HepG2 (cell line): ENCODE data around the gene PARP16. TPM values are rescaled to one million over a fixed set of nuclear protein-coding genes. Genes with fewer than 3 reads are reported as not detected.

Experiments used
- ATAC-seq: fragments of 200-7000 bp; cut with Tn5 transposase; 3 replicates; pipeline ENCODE4 v1.9.1; 2020; ENCODE audit warnings: mild to moderate bottlenecking, moderate library complexity
- BruUV-seq: library from RNA; stranded (reverse); fragments of 400-500 nt; replicated peaks from 2 replicates; lab custom pipeline; 2021; lab: Mats Ljungman, UMichigan
- CTCF ChIA-PET: fragments of 300-600 bp; formaldehyde crosslinking; extraction: SDS; loops from one replicate; lab custom pipeline; 2021; ENCODE audit warnings: low total read pairs, inconsistent platforms, low intra/inter-chr PET ratio; lab: Yijun Ruan, JAX
- POLR2A ChIA-PET: fragments of 350-600 bp; sonication (Branson Sonifier 250); formaldehyde crosslinking; loops from one replicate; lab custom pipeline; 2020; ENCODE audit warnings: antibody characterized with exemption, inconsistent platforms; lab: Yijun Ruan, JAX
- DNase-seq: peaks from one replicate; pipeline ENCODE4 v3.0.0-alpha.2; 2015; ENCODE audit warnings: low spot score
- FAIRE-seq: peaks from 3 replicates; lab custom pipeline; 2011; peaks lifted over from hg19 to GRCh38; lab: Jason Lieb, UNC
- H2AFZ ChIP-seq: one replicate; pipeline ENCODE4 v1.6.1; 2011; ENCODE audit warnings: low read length, inconsistent platforms
- H3K27ac ChIP-seq: fragments of 300-600 bp; 3 replicates; pipeline ENCODE4 v1.8.0; 2011; ENCODE audit warnings: mixed run types, mild to moderate bottlenecking, mixed read lengths, low read length, inconsistent platforms; ENCODE audit not compliant: insufficient read depth; ENCODE audit errors: extremely low read length
- H3K27me3 ChIP-seq, 2 experiments: fragments of 200-600 bp in 1 of 2; 2 replicates in 1 of 2; 3 replicates in 1 of 2; pipeline versions ENCODE4 v1.6.0 to v1.8.0; 2011; ENCODE audit warnings: low read length in 2 of 2, mild to moderate bottlenecking in 2 of 2, moderate library complexity in 2 of 2, inconsistent platforms in 1 of 2; ENCODE audit not compliant: insufficient read depth in 2 of 2, control insufficient read depth in 1 of 2
- H3K36me3 ChIP-seq, 2 experiments: fragments of 200-600 bp in 1 of 2; replicated peaks in 1 of 2; 2 replicates in 1 of 2; 3 replicates in 1 of 2; pipeline versions ENCODE4 v1.5.1 to v1.8.0; 2011; ENCODE audit warnings: low read length in 2 of 2, inconsistent platforms in 1 of 2; ENCODE audit not compliant: insufficient read depth in 2 of 2, control insufficient read depth in 1 of 2
- H3K4me1 ChIP-seq: 2 replicates; pipeline ENCODE4 v1.5.1; 2012; ENCODE audit warnings: low read length, inconsistent platforms; ENCODE audit not compliant: insufficient read depth
- H3K4me2 ChIP-seq: 2 replicates; pipeline ENCODE4 v1.6.0; 2011; ENCODE audit warnings: low read depth, low read length, inconsistent platforms
- H3K4me3 ChIP-seq, 3 experiments: fragments of 200-600 bp in 1 of 3; sonication (generic), shearing (Covaris generic) in 1 of 3; replicated peaks in 1 of 3; 2 replicates each; pipeline ENCODE4 v1.5.1; 2011 to 2016; ENCODE audit warnings: low read length in 3 of 3, inconsistent platforms in 2 of 3, low read depth in 2 of 3, mild to moderate bottlenecking in 2 of 3, control low read depth in 1 of 3, mixed read lengths in 1 of 3; ENCODE audit not compliant: insufficient read depth in 1 of 3
- H3K79me2 ChIP-seq: one replicate; pipeline ENCODE4 v1.6.1; 2011; ENCODE audit warnings: low read length, inconsistent platforms; ENCODE audit not compliant: insufficient read depth
- H3K9ac ChIP-seq: 2 replicates; pipeline ENCODE4 v1.6.0; 2011; ENCODE audit warnings: mild to moderate bottlenecking, low read depth, low read length, inconsistent platforms; ENCODE audit not compliant: insufficient read depth
- H3K9me3 ChIP-seq: 2 replicates; pipeline ENCODE4 v1.5.1; 2012; ENCODE audit warnings: mild to moderate bottlenecking, low read length
- H4K20me1 ChIP-seq: 2 replicates; pipeline ENCODE4 v1.6.0; 2011; ENCODE audit warnings: inconsistent platforms, mild to moderate bottlenecking, low read length, moderate library complexity; ENCODE audit not compliant: insufficient read depth
- AGO2 ChIP-seq: fragments of 200-400 bp; formaldehyde crosslinking; optimal IDR thresholded peaks from 2 replicates; pipeline ENCODE3; 2017; ENCODE audit warnings: mild to moderate bottlenecking, low read depth, low read length, moderate library complexity
- CERS6 ChIP-seq: sonication (generic); formaldehyde crosslinking; IDR thresholded peaks from 2 replicates; pipeline ENCODE4 v1.5.0; 2020; ENCODE audit warnings: missing genetic modification reagents
- CREB1 ChIP-seq, 2 experiments: fragments of 450-650 bp in 1 of 2; IDR thresholded peaks; 2 replicates each; pipeline ENCODE4 v1.6.1; 2016 to 2017; ENCODE audit warnings: control low read depth in 1 of 2, mild to moderate bottlenecking in 1 of 2, missing compliant biosample characterization in 1 of 2, missing genetic modification characterization in 1 of 2
- KDM1A ChIP-seq: IDR thresholded peaks from 2 replicates; pipeline ENCODE4 v1.6.1; 2016; ENCODE audit warnings: missing compliant biosample characterization
- POLR2AphosphoS5 ChIP-seq: IDR thresholded peaks from 2 replicates; pipeline ENCODE4 v1.6.1; 2012; ENCODE audit warnings: low read depth, low read length
- ZBTB44 ChIP-seq: sonication (generic); formaldehyde crosslinking; IDR thresholded peaks from 2 replicates; pipeline ENCODE4 v1.4.0; 2020; ENCODE audit warnings: missing genetic modification reagents
- WGBS: methylation state at CpG from one replicate; pipeline ENCODE4 v1.1.6; 2017; ENCODE audit warnings: low lambda C conversion rate; 5-methylcytosine and 5-hydroxymethylcytosine counted together
- in situ Hi-C: cut with HindIII; loops from 2 replicates; pipeline ENCODE4 v1.10.0; 2017; ENCODE audit warnings: low pct_unique_long_range_greater_than_20kb; ENCODE audit not compliant: extremely low pct_ligation_motif_present
- intact Hi-C: fragments of 100-400 bp; cut with micrococcal nuclease; formaldehyde crosslinking; loops from one replicate; pipeline ENCODE4 v1.10.0; 2022; ENCODE audit not compliant: unreplicated experiment
- polyA plus RNA-seq, 8 experiments: library from polyadenylated mRNA; depleted of rRNA in 3 of 8; stranded (reverse) in 7 of 8; unstranded in 1 of 8; fragments of >200 nt; fragmentation: Illumina TruSeq in 4 of 8; extraction: Trizol in 4 of 8; gene quantifications; 2 replicates each; pipeline versions ENCODE4 v1.2.1 to v1.2.3, GENCODE V29; 2011 to 2016; ENCODE audit warnings: low read depth in 4 of 8, missing spikeins in 1 of 8, mixed read lengths in 1 of 8; ENCODE audit not compliant: insufficient read depth in 1 of 8
- total RNA-seq, 5 experiments: library from RNA; depleted of rRNA; stranded (reverse); fragments of >200 nt; fragmentation: Illumina TruSeq; extraction: Trizol; gene quantifications; 2 replicates each; pipeline ENCODE4 v1.2.3, GENCODE V29; 2016; ENCODE audit warnings: low read depth in 1 of 5
- TF ChIP-seq, protein P1 (sequence below): sonication (generic); formaldehyde crosslinking; IDR thresholded peaks from 2 replicates; pipeline ENCODE4 v1.5.1; 2020; ENCODE audit warnings: missing genetic modification reagents, mild to moderate bottlenecking, borderline replicate concordance
- TF ChIP-seq, protein P2 (sequence below): sonication (generic); formaldehyde crosslinking; IDR thresholded peaks from 2 replicates; pipeline ENCODE4 v1.5.0; 2020; ENCODE audit warnings: mild to moderate bottlenecking, missing genetic modification reagents

The PARP16 gene
- total and polyA plus RNA-seq, 2 of the 13 experiments (the other 11 are each of a cell fraction or from before 2014, with no cell fraction given), result 6.8 to 7.6 TPM

DNA sequence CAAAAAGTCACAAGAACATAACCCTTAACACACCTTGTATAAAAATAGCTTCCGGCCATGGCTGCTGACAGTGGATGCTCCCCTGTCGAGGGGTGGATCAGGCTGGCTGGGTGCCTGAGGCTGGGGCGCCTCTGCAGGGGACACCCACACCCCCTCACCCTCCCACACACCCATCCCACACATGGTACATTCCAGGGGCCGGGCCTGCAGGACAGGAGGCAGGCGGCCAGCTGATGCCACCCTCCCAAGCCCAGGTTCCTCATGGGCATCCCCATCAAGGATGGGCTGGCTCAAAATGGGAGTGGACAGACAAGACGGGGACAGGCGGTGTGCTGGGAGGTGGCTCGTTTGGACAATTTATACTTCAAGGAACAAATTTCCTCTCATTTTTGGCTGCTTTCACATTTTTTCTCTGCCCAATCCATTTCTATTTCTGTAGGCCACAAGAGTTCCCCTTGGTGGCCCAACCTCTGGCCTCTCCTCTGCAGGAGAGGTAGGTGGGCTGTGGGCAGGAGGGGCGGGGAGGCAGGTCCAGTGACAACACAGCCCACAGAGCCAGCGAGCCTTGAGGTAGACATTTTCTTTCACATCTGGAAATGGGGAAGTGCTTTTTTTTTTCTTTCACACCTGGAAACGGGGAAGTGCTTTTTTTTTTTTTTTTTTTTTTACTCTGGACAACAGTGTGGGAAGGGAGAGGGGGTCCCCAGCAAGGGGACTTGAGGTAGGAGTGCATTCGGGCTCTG is 41.1 kb upstream of the PARP16 start:
- no peak for ATAC-seq
- TF ChIP-seq AGO2 (peak; percentile 65), POLR2AphosphoS5 (no peak), CREB1 (IDR thresholded peaks at IDR 0.05) (no peak), CREB1 (CRISPR knock-in tag; IDR thresholded peaks at IDR 0.05) (no peak)
- TF ChIP-seq, all 625 proteins: peak for 1
- in situ Hi-C loops, result no loop called here
- peaks cover 24 to 42% of the 10 kb centered on the region in 2 experiments; a peak in 4 of 5 replicates for H3K36me3 ChIP-seq
- H3K9me3 ChIP-seq, result no peaks in the 10 kb centered on the region
- no peak overlapping the region for H3K4me2 ChIP-seq
- H2AFZ ChIP-seq, result no peak overlapping the region
- POLR2A ChIA-PET, result no interaction called here
- H3K27me3 ChIP-seq, result no peaks in the 10 kb centered on the region
- no peaks in the 10 kb centered on the region for H3K79me2 ChIP-seq
- no peak overlapping the region for H3K4me3 ChIP-seq
- CTCF ChIA-PET, result no interaction called here
- BruUV-seq, result TSS peak; percentile 53
- intact Hi-C loops, result no loop called here
- no peak overlapping the region for H3K9ac ChIP-seq
- 91% methylated on average over 10 of the region's 12 CpGs for WGBS
- FAIRE-seq (no peak), DNase-seq (no peak)
- H4K20me1 ChIP-seq, result no peaks in the 10 kb centered on the region
- no peak overlapping the region for H3K27ac ChIP-seq
- peaks cover 15% of the 10 kb centered on the region for H3K4me1 ChIP-seq

DNA sequence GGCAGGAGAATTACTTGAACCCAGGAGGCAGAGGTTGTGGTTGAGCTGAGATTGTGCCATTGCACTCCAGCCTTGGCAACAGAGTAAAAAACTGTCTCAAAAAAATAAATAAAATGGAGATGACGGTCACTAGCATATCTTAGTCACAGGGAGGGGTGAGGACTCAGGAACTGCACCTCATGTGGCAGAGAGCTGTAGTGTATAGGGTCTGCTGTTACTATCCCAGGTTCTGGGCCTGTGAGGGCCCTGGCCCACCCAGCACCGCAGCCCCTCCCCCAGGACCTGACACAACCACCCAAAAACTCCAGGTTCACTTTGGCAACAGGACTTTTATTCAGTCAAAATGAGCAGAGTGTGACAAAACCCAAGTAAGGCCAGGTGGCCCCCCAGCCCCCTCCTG is 40.1 kb upstream of the PARP16 start:
- intact Hi-C loops, result no loop called here
- H3K4me3 ChIP-seq, result no peak overlapping the region
- H3K27ac ChIP-seq, result no peak overlapping the region
- H3K36me3 ChIP-seq, result peaks cover 19 to 32% of the 10 kb centered on the region in 2 experiments; a peak in 4 of 5 replicates
- ATAC-seq (peak; percentile 31; the same call in 2 of the 3 replicates), FAIRE-seq (no peak), DNase-seq (no peak)
- ChIA-PET CTCF (no interaction called here), POLR2A (interaction anchor here (1.5 to 1.9 kb wide), 2 partner anchors 22 to 44 kb away, joined by 3 to 8 read pairs; partner anchors contain the start of gene RNU5B-1)
- in situ Hi-C loops, result no loop called here
- no peaks in the 10 kb centered on the region; a peak in 1 of 5 replicates for H3K27me3 ChIP-seq
- H3K79me2 ChIP-seq, result no peaks in the 10 kb centered on the region
- 80% methylated on average over 2 of the region's 2 CpGs for WGBS
- H2AFZ ChIP-seq, result no peak overlapping the region
- peaks cover 20% of the 10 kb centered on the region for H3K4me1 ChIP-seq
- no peaks in the 10 kb centered on the region for H4K20me1 ChIP-seq
- no peak overlapping the region for H3K9ac ChIP-seq
- BruUV-seq, result no TSS peak
- H3K4me2 ChIP-seq, result no peak overlapping the region
- no peaks in the 10 kb centered on the region for H3K9me3 ChIP-seq
- no peak for TF ChIP-seq ZBTB44 (CRISPR knock-in tag)
- TF ChIP-seq, protein P1, sequence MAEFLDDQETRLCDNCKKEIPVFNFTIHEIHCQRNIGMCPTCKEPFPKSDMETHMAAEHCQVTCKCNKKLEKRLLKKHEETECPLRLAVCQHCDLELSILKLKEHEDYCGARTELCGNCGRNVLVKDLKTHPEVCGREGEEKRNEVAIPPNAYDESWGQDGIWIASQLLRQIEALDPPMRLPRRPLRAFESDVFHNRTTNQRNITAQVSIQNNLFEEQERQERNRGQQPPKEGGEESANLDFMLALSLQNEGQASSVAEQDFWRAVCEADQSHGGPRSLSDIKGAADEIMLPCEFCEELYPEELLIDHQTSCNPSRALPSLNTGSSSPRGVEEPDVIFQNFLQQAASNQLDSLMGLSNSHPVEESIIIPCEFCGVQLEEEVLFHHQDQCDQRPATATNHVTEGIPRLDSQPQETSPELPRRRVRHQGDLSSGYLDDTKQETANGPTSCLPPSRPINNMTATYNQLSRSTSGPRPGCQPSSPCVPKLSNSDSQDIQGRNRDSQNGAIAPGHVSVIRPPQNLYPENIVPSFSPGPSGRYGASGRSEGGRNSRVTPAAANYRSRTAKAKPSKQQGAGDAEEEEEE (CRISPR knock-in tag), result no peak
- TF ChIP-seq KDM1A (CRISPR knock-in tag), result no peak
- TF ChIP-seq CERS6 (CRISPR knock-in tag), result no peak
- TF ChIP-seq, protein P2, sequence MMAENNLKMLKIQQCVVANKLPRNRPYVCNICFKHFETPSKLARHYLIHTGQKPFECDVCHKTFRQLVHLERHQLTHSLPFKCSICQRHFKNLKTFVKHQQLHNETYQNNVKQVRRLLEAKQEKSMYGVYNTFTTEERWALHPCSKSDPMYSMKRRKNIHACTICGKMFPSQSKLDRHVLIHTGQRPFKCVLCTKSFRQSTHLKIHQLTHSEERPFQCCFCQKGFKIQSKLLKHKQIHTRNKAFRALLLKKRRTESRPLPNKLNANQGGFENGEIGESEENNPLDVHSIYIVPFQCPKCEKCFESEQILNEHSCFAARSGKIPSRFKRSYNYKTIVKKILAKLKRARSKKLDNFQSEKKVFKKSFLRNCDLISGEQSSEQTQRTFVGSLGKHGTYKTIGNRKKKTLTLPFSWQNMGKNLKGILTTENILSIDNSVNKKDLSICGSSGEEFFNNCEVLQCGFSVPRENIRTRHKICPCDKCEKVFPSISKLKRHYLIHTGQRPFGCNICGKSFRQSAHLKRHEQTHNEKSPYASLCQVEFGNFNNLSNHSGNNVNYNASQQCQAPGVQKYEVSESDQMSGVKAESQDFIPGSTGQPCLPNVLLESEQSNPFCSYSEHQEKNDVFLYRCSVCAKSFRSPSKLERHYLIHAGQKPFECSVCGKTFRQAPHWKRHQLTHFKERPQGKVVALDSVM (CRISPR knock-in tag), result no peak
